Neural cell (in vitro differentiated cells): Measurements from ENCODE around the gene MARK4. TPM values are rescaled to one million over a fixed set of nuclear protein-coding genes. Genes with fewer than 3 reads are reported as not detected.

ENCODE experiments used
- H2AFZ ChIP-seq: fragments of 200-600, 300-800 bp; sonication (generic), shearing (Covaris generic); 2 replicates; pipeline ENCODE4 v1.6.0; 2014; ENCODE audit warnings: low read depth, mild to moderate bottlenecking, antibody characterized with exemption, low read length, moderate library complexity
- H3F3A ChIP-seq: fragments of 200-600 bp; shearing (Covaris generic); 2 replicates; pipeline ENCODE4 v1.6.1; 2016; ENCODE audit warnings: mild to moderate bottlenecking, moderate library complexity, mixed read lengths, antibody characterized with exemption, low read length; ENCODE audit not compliant: insufficient read depth, poor library complexity, severe bottlenecking
- H3K27ac ChIP-seq: fragments of 200-600, 300-800 bp; sonication (generic), shearing (Covaris generic); 2 replicates; pipeline ENCODE4 v1.5.1; 2014; ENCODE audit warnings: mild to moderate bottlenecking, low read length, moderate library complexity
- H3K27me3 ChIP-seq: fragments of 300-800, 200-600 bp; sonication (generic), shearing (Covaris generic); 2 replicates; pipeline ENCODE4 v1.6.0; 2014; ENCODE audit warnings: mild to moderate bottlenecking, low read depth, low read length, moderate library complexity; ENCODE audit not compliant: insufficient read depth
- H3K36me3 ChIP-seq: fragments of 300-800, 200-600 bp; sonication (generic), shearing (Covaris generic); 2 replicates; pipeline ENCODE4 v1.5.1; 2014; ENCODE audit warnings: mild to moderate bottlenecking, antibody characterized with exemption, low read length, moderate library complexity; ENCODE audit not compliant: insufficient read depth
- H3K4me2 ChIP-seq: fragments of 300-800, 200-600 bp; sonication (generic), shearing (Covaris generic); 2 replicates; pipeline ENCODE4 v1.6.0; 2014; ENCODE audit warnings: mild to moderate bottlenecking, low read length
- H3K4me3 ChIP-seq: fragments of 300-800, 200-600 bp; sonication (generic), shearing (Covaris generic); 2 replicates; pipeline ENCODE4 v1.5.1; 2014; ENCODE audit warnings: mild to moderate bottlenecking, low read length, moderate library complexity
- H3K79me2 ChIP-seq: fragments of 200-600 bp; shearing (Covaris generic); replicated peaks from 2 replicates; pipeline ENCODE4 v1.6.0; 2014; ENCODE audit warnings: mild to moderate bottlenecking, low read length, moderate library complexity; ENCODE audit not compliant: insufficient read depth
- H3K9ac ChIP-seq: fragments of 300-800, 200-600 bp; sonication (generic), shearing (Covaris generic); 2 replicates; pipeline ENCODE4 v1.6.1; 2016; ENCODE audit warnings: mild to moderate bottlenecking, low read length, mixed read lengths
- H3K9me2 ChIP-seq: fragments of 200-600 bp; shearing (Covaris generic); 2 replicates; pipeline ENCODE4 v1.6.1; 2016; ENCODE audit warnings: mild to moderate bottlenecking, low read length, mixed read lengths; ENCODE audit not compliant: insufficient read depth
- H3K9me3 ChIP-seq: fragments of 200-600, 300-800 bp; sonication (generic), shearing (Covaris generic); 2 replicates; pipeline ENCODE4 v1.6.1; 2016; ENCODE audit warnings: mild to moderate bottlenecking, mixed run types, low read length, moderate library complexity, mixed read lengths
- H4K20me1 ChIP-seq: fragments of 200-600 bp; shearing (Covaris generic); 2 replicates; pipeline ENCODE4 v1.6.1; 2016; ENCODE audit warnings: mild to moderate bottlenecking, mixed run types; ENCODE audit not compliant: insufficient read depth
- EP300 ChIP-seq: fragments of 450-650 bp; conservative IDR thresholded peaks from 2 replicates; pipeline ENCODE4 v1.6.1; 2014; ENCODE audit warnings: antibody characterized with exemption, mild to moderate bottlenecking, moderate library complexity; ENCODE audit not compliant: poor library complexity, severe bottlenecking
- EZH2 ChIP-seq: fragments of 200-600, 300-800 bp; shearing (Covaris generic), sonication (generic); IDR thresholded peaks from 2 replicates; pipeline ENCODE4 v1.6.1; 2014; ENCODE audit warnings: antibody characterized with exemption, low read length, borderline replicate concordance, mild to moderate bottlenecking; ENCODE audit not compliant: insufficient read depth, poor library complexity, severe bottlenecking
- MXI1 ChIP-seq: fragments of 450-650 bp; conservative IDR thresholded peaks from 2 replicates; pipeline ENCODE4 v1.6.1; 2014; ENCODE audit warnings: antibody characterized with exemption, mild to moderate bottlenecking; ENCODE audit not compliant: poor library complexity, severe bottlenecking
- POLR2AphosphoS5 ChIP-seq: IDR thresholded peaks from 2 replicates; pipeline ENCODE4 v1.6.1; 2012
- RAD21 ChIP-seq: fragments of 450-650 bp; conservative IDR thresholded peaks from 2 replicates; pipeline ENCODE4 v1.6.1; 2014; ENCODE audit warnings: antibody characterized with exemption, mild to moderate bottlenecking, moderate library complexity
- REST ChIP-seq: IDR thresholded peaks from 2 replicates; pipeline ENCODE4 v1.6.1; 2012; ENCODE audit warnings: borderline replicate concordance
- SMC3 ChIP-seq: fragments of 450-650 bp; conservative IDR thresholded peaks from 2 replicates; pipeline ENCODE4 v1.6.1; 2014; ENCODE audit warnings: antibody characterized with exemption, mild to moderate bottlenecking, moderate library complexity; ENCODE audit not compliant: poor library complexity
- TAF1 ChIP-seq: IDR thresholded peaks from 2 replicates; pipeline ENCODE4 v1.6.1; 2012; ENCODE audit warnings: low read depth
- polyA plus RNA-seq: library from polyadenylated mRNA; depleted of rRNA; stranded (reverse); fragments of >200 nt; gene quantifications from 2 replicates; pipeline ENCODE4 v1.2.3, GENCODE V29; 2014
- TF ChIP-seq, protein P1 (sequence below): fragments of 450-650 bp; IDR thresholded peaks from 2 replicates; pipeline ENCODE4 v1.5.1; 2014; ENCODE audit warnings: antibody characterized with exemption, mild to moderate bottlenecking, moderate library complexity; ENCODE audit not compliant: poor library complexity, severe bottlenecking

Gene MARK4
- polyA plus RNA-seq, 1 donor from 2014 or later: 11.6 TPM

DNA sequence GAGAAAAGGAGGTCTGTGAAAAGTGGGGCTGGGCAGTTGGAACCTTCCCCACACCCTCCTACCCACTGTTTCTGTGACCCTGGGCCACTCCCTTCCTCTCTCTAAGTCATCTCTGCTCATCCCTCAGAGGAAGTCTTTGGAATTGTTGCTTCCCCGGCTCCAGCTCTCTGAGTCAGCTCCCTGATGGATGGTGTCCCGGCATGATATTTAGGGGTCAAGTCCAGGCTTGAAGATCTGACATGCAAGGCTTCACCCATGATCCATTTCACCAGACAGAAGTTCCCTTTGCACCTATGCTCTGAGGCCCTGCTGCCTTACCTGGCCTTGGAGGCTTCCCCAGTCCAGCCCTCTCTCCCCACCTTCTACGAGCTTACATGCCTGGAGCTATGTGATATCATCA, 19.2 kb upstream of the MARK4 start:
- no peak overlapping the region for H3K9ac ChIP-seq
- H3K79me2 ChIP-seq: no peaks in the 10 kb centered on the region
- H4K20me1 ChIP-seq: no peaks in the 10 kb centered on the region
- H3K27me3 ChIP-seq: peaks cover 50% of the 10 kb centered on the region
- H3K4me2 ChIP-seq: no peak overlapping the region
- TF ChIP-seq EP300 (no peak), EZH2 (no peak)
- H3K27ac ChIP-seq: no peak overlapping the region
- H3K36me3 ChIP-seq: no peaks in the 10 kb centered on the region
- no peak overlapping the region for H3K4me3 ChIP-seq
- no peaks in the 10 kb centered on the region for H3F3A ChIP-seq
- H3K9me3 ChIP-seq: no peaks in the 10 kb centered on the region
- H2AFZ ChIP-seq: no peak overlapping the region
- no peaks in the 10 kb centered on the region for H3K9me2 ChIP-seq

- Histone ChIP-seq H3K79me2 (no peaks in the 10 kb centered on the region), H3K4me3 (no peak overlapping the region), H3F3A (no peaks in the 10 kb centered on the region), H3K9me3 (no peaks in the 10 kb centered on the region), H3K27ac (no peak overlapping the region), H2AFZ (no peak overlapping the region), H3K9me2 (no peaks in the 10 kb centered on the region), H4K20me1 (no peaks in the 10 kb centered on the region), H3K4me2 (no peak overlapping the region), H3K9ac (no peak overlapping the region), H3K27me3 (peaks cover 57% of the 10 kb centered on the region), H3K36me3 (no peaks in the 10 kb centered on the region)
- TF ChIP-seq MXI1: no peak
- no peak for TF ChIP-seq RAD21
- no peak for TF ChIP-seq POLR2AphosphoS5
- TF ChIP-seq SMC3: no peak
- no peak for TF ChIP-seq TAF1
- TF ChIP-seq EZH2: no peak
- no peak for TF ChIP-seq EP300
- no peak for TF ChIP-seq REST
- TF ChIP-seq, protein P1, sequence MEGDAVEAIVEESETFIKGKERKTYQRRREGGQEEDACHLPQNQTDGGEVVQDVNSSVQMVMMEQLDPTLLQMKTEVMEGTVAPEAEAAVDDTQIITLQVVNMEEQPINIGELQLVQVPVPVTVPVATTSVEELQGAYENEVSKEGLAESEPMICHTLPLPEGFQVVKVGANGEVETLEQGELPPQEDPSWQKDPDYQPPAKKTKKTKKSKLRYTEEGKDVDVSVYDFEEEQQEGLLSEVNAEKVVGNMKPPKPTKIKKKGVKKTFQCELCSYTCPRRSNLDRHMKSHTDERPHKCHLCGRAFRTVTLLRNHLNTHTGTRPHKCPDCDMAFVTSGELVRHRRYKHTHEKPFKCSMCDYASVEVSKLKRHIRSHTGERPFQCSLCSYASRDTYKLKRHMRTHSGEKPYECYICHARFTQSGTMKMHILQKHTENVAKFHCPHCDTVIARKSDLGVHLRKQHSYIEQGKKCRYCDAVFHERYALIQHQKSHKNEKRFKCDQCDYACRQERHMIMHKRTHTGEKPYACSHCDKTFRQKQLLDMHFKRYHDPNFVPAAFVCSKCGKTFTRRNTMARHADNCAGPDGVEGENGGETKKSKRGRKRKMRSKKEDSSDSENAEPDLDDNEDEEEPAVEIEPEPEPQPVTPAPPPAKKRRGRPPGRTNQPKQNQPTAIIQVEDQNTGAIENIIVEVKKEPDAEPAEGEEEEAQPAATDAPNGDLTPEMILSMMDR: no peak
Observed at GRCh38 chr19:45234089-45234869, 16.8 kb upstream of the MARK4 start.
